Measurements from ENCODE around the gene CYB561D1. TPM values are rescaled to one million over a fixed set of nuclear protein-coding genes. Genes with fewer than 3 reads are reported as not detected.

Gene CYB561D1
- total and polyA plus RNA-seq, 4 donors, result 1.3 to 2.8 (median 2.0) TPM

DNA sequence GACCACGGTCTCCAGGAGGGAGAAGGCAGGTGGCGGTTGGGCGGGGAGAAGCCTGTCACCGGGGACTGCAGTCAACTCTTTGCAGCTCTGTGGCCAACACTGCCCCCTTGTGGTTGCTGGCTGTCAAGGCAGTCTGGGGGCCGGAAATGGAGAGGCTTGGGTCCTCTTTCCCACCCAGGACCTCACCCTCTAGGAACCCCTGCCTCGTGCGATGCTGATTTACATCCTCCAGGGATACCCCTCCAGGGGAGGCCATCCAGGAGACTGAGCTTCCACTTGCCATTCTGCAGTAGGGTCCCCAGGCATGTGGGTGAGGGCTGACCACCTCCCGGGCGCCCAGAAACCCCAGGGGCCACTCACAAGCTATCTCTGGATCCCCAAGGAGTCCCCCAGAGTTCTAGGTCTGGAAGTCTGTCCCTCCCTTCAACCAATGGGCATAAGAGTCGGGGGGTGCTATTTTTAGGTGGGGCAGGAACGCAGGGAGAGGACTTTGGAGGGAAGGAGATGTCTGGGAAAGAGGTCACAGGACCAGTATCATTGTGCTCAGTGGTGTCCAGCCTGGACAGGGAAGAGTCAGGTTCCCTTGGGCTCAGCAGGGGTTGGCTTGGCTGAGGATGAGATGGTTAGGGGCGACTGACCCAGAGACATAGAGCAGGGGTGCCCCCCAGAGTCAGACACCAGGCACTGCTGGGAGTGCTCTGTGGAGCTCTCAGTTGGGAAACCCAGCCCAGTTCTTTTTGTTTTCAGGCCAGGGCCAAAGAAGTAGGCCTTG lies 38.7 kb downstream of the CYB561D1 start:
- no peaks in the 10 kb centered on the region for H3K9me3 ChIP-seq (ENCODE audit: control insufficient read depth in 4 of 4, low read length in 3 of 4)
- peak overlapping the region in 1 of 2 donors; percentile 39 for H3K9ac ChIP-seq (ENCODE audit: low read depth in 1 of 2, low read length in 2 of 2)
- 17% methylated on average over 12 of the region's 12 CpGs for WGBS
- H3K27ac ChIP-seq (ENCODE audit: low read depth in 1 of 2, low read length in 2 of 2), result no peak overlapping the region
- H3K4me1 ChIP-seq (ENCODE audit: control insufficient read depth in 4 of 4, insufficient read depth in 4 of 4, low read length in 3 of 4), result peaks cover 0 to 4% (median 1%) of the 10 kb centered on the region in 4 donors
- no peak for TF ChIP-seq EGR1 (IDR thresholded peaks at IDR 0.05; ENCODE audit: low read depth in 2 of 2)
- TF ChIP-seq, protein P1, sequence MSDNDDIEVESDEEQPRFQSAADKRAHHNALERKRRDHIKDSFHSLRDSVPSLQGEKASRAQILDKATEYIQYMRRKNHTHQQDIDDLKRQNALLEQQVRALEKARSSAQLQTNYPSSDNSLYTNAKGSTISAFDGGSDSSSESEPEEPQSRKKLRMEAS (IDR thresholded peaks at IDR 0.05), result no peak
- no peak for TF ChIP-seq NR2F2 (IDR thresholded peaks at IDR 0.05)
- TF ChIP-seq YY1 (IDR thresholded peaks at IDR 0.05), result no peak
- TF ChIP-seq RXRA (IDR thresholded peaks at IDR 0.05), result no peak
- TF ChIP-seq ZBTB33 (IDR thresholded peaks at IDR 0.05), result no peak
- peak; percentile 98 for TF ChIP-seq CTCF (IDR thresholded peaks at IDR 0.05; ENCODE audit: low read depth, low read length, missing input control)
- TF ChIP-seq REST (IDR thresholded peaks at IDR 0.05), result no peak
- TF ChIP-seq RAD21 (IDR thresholded peaks at IDR 0.05), result peak; percentile 84 to 92
- H3K27me3 ChIP-seq (ENCODE audit: control insufficient read depth in 4 of 4, insufficient read depth in 4 of 4, low read length in 3 of 4), result no peaks in the 10 kb centered on the region
- no peak overlapping the region for H3K4me3 ChIP-seq (ENCODE audit: low read depth in 1 of 3, low read length in 3 of 3)
- no peaks in the 10 kb centered on the region for H3K36me3 ChIP-seq (ENCODE audit: control insufficient read depth in 4 of 4, insufficient read depth in 3 of 4, low read depth in 1 of 4, low read length in 3 of 4)
- peak; percentile 86 for DNase-seq (ENCODE audit: low spot score)

DNA sequence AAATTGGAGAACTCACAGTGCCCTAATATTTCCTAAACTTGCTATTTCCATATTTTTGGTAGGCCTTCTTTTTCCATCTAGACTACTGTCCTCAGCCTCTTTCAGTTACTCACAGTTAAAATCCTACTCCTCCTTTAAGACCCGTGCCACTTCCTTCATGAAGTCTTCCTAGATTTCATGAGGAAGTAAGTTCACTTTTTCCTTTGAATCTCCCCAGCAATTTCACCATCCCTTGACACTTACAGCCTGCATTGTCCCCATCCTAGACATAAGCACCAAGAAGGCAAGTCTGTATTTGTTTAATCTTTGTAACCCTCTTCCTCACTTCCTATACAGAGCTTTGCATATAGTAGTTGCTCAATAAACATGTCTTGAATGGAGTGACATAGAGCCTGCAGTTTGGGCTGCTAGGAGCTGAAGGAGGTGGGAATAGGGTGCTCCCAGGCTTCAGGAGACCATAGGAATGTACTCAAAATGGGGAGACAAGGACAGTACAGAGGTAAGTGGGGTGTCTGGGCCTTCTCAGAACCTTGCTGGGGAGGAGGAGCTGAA lies 40.5 kb downstream of the CYB561D1 start:
- H3K9ac ChIP-seq (ENCODE audit: low read depth in 1 of 2, low read length in 2 of 2), result no peak overlapping the region
- H3K27ac ChIP-seq (ENCODE audit: low read depth in 1 of 2, low read length in 2 of 2), result no peak overlapping the region
- peaks cover 0 to 4% (median 1%) of the 10 kb centered on the region in 4 donors for H3K4me1 ChIP-seq (ENCODE audit: control insufficient read depth in 4 of 4, insufficient read depth in 4 of 4, low read length in 3 of 4)
- no peaks in the 10 kb centered on the region for H3K36me3 ChIP-seq (ENCODE audit: control insufficient read depth in 4 of 4, insufficient read depth in 3 of 4, low read depth in 1 of 4, low read length in 3 of 4)
- TF ChIP-seq, protein P1 (IDR thresholded peaks at IDR 0.05), result no peak
- no peak for TF ChIP-seq FOXA1 (IDR thresholded peaks at IDR 0.05)
- TF ChIP-seq RXRA (IDR thresholded peaks at IDR 0.05), result no peak
- TF ChIP-seq HNF4G (IDR thresholded peaks at IDR 0.05), result no peak
- no peak for TF ChIP-seq HNF4A (conservative IDR thresholded peaks at IDR 0.05)
- TF ChIP-seq EGR1 (IDR thresholded peaks at IDR 0.05; ENCODE audit: low read depth in 2 of 2), result no peak
- H3K4me3 ChIP-seq (ENCODE audit: low read depth in 1 of 3, low read length in 3 of 3), result no peak overlapping the region
- WGBS, result 89% methylated on average over 1 of the region's 1 CpG
- no peaks in the 10 kb centered on the region for H3K27me3 ChIP-seq (ENCODE audit: control insufficient read depth in 4 of 4, insufficient read depth in 4 of 4, low read length in 3 of 4)
- H3K9me3 ChIP-seq (ENCODE audit: control insufficient read depth in 4 of 4, low read length in 3 of 4), result no peaks in the 10 kb centered on the region
- DNase-seq (ENCODE audit: low spot score), result no peak
